Type B pancreatic cell (in vitro differentiated cells): Measurements from ENCODE around the gene ZNF593OS. TPM values are rescaled to one million over a fixed set of nuclear protein-coding genes. Genes with fewer than 3 reads are reported as not detected.

Experiments
- DNase-seq: peaks from one replicate; pipeline ENCODE4 v3.0.0; 2021; ENCODE audit warnings: mixed read lengths; ENCODE audit not compliant: unreplicated experiment; ENCODE audit errors: extremely low spot score
- H3K27ac Mint-ChIP-seq: 2 replicates; pipeline ENCODE4 v1.8.0; 2021; ENCODE audit warnings: mild to moderate bottlenecking, mixed read lengths
- H3K27me3 Mint-ChIP-seq: 2 replicates; pipeline ENCODE4 v1.8.0; 2021; ENCODE audit warnings: mixed read lengths
- H3K36me3 Mint-ChIP-seq: 2 replicates; pipeline ENCODE4 v1.8.0; 2021; ENCODE audit warnings: mixed read lengths
- H3K4me1 Mint-ChIP-seq: one replicate; pipeline ENCODE4 v1.8.0; 2021; ENCODE audit warnings: mixed read lengths; ENCODE audit not compliant: unreplicated experiment
- H3K4me3 Mint-ChIP-seq: 2 replicates; pipeline ENCODE4 v1.8.0; 2021; ENCODE audit warnings: mild to moderate bottlenecking, mixed read lengths
- H3K9me3 Mint-ChIP-seq: 2 replicates; pipeline ENCODE4 v1.8.0; 2021; ENCODE audit warnings: mixed read lengths
- total RNA-seq: library from RNA; stranded (reverse); gene quantifications from 2 replicates; pipeline ENCODE4 v1.2.1, GENCODE V29; 2021; ENCODE audit warnings: low replicate concordance
- TF ChIP-seq, protein P1 (sequence below): fragments of 200-600 bp; sonication (generic); conservative IDR thresholded peaks from 2 replicates; pipeline ENCODE4 v1.5.0; 2021; ENCODE audit warnings: antibody characterized with exemption, mild to moderate bottlenecking

Gene ZNF593OS
- total RNA-seq, 1 donor from 2014 or later, result not detected

DNA sequence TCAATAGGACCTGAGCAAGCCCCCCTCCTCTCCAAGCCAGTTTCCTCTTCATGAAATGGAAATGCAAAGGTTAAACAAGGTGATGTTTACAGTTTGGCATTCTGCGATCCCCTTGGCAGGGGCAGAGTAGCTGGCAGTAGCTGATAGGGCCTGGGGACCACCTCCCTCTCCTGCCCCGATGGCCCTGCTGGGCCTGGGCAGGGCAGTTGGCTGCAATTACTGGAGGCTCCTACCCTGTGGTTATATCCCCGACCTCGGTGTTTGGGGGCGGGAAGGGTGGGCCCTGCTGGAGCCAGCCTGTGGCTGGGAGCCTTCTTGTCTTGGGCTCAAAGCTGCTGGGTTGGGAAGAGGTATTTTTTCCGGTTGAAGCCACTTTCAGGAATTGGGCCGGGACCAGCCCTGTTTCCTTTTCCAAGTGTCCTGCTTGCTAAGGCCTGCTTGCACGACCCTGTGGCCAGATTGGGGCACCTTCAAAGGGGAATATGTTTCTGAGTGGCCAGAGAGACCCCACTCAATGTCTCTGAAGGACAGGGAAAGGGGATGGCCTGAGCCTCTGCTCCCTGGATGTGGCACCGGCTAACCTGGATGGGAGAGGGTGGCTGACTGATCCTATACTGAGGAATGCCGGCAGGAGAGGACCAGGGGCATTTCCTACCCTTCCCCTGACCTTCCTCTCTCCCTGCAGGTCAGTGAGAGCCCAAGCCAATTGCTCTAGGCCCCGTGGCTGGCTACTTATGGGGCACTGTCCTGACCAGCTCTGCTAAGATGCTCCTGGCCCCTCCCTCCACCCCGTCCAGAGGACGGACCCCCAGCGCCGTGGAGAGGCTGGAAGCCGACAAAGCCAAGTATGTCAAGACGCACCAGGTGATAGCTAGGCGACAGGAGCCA, 10.9 kb downstream of the ZNF593OS start:
- peaks cover 35% of the 10 kb centered on the region for H3K4me1 Mint-ChIP-seq

DNA sequence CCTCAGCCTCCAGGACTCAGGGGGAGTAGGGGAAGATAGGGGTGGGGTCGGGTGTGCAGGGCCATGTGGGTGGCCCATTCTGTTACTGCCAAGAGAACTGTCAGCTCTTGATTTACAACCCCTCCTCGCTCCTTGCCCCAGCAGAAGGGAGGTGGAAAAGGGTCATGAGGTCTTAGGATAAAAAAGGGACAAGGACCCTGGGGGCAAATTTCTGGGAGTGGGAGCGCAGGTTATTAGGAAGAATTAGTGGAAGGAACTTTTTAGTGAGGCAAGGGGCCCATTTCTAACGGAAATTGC, 11.9 kb downstream of the ZNF593OS start:
- Mint-ChIP-seq H3K36me3 (no peaks in the 10 kb centered on the region), H3K27me3 (peaks cover 10% of the 10 kb centered on the region), H3K4me3 (peak overlapping the region; percentile 80), H3K9me3 (no peaks in the 10 kb centered on the region), H3K4me1 (peaks cover 37% of the 10 kb centered on the region), H3K27ac (no peak overlapping the region)
- DNase-seq, result no peak
- TF ChIP-seq, protein P1, sequence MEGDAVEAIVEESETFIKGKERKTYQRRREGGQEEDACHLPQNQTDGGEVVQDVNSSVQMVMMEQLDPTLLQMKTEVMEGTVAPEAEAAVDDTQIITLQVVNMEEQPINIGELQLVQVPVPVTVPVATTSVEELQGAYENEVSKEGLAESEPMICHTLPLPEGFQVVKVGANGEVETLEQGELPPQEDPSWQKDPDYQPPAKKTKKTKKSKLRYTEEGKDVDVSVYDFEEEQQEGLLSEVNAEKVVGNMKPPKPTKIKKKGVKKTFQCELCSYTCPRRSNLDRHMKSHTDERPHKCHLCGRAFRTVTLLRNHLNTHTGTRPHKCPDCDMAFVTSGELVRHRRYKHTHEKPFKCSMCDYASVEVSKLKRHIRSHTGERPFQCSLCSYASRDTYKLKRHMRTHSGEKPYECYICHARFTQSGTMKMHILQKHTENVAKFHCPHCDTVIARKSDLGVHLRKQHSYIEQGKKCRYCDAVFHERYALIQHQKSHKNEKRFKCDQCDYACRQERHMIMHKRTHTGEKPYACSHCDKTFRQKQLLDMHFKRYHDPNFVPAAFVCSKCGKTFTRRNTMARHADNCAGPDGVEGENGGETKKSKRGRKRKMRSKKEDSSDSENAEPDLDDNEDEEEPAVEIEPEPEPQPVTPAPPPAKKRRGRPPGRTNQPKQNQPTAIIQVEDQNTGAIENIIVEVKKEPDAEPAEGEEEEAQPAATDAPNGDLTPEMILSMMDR, result no peak

More for the DNA sequence above, 10.9 kb downstream of the ZNF593OS start:
- peak overlapping the region; percentile 77 for H3K4me3 Mint-ChIP-seq
- H3K27me3 Mint-ChIP-seq, result peaks cover 10% of the 10 kb centered on the region
- TF ChIP-seq, protein P1, result no peak
- DNase-seq, result no peak
- no peaks in the 10 kb centered on the region for H3K36me3 Mint-ChIP-seq
- no peaks in the 10 kb centered on the region for H3K9me3 Mint-ChIP-seq
- no peak overlapping the region for H3K27ac Mint-ChIP-seq

DNA sequence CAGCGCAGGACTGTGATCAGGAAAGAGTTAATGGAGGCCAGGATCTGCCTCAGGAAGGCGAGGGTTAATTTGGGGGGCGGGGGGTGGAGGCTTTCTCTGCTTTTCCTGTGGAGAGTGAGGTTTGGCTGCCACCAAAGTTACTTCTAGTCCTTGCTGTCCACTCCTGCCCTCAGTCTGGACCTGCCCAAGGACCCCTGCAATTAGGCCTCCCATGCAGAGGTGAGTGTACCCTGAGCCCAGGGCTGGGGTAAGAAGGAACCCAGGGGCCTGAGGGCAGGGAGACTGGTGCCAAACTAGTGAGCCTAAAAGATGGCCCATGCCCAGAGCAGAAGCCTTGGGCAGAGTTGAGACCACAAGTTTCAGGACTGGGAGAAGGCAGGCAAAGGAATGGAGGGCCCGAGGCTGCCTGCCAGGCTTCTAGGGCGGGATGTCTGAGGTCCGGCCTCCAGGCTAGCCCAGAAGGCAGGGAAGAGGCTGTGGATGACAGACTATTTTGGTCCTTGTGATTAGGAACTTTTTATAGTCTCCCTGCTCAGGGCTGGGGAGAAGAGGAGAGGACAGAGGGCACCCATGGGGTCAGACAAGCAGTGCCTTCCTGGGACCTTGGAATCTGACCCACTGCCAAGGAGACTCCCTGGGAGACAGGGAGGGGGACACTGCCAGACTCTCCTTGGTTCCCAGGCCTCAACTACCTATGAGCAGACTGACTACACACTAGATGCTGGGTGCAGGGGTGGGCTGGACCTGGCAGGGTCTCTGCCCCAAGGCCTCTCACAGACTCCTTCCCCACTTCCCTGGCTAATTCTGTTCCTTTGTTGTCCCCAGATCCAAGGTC, 12.5 kb downstream of the ZNF593OS start, which contains the start of gene FAM110D:
FAM110D (plus strand) TSS at position 172 of the 835 bp plus-strand sequence. CDS start 2,213 bp downstream, outside the sequence.
- DNase-seq, result no peak
- H3K36me3 Mint-ChIP-seq, result no peaks in the 10 kb centered on the region
- H3K27me3 Mint-ChIP-seq, result peaks cover 10% of the 10 kb centered on the region
- TF ChIP-seq, protein P1, result no peak
- H3K27ac Mint-ChIP-seq, result no peak within 1 kb of the TSS
- no peaks in the 10 kb centered on the region for H3K9me3 Mint-ChIP-seq
- H3K4me3 Mint-ChIP-seq, result peak within 1 kb of the TSS; percentile 80
- H3K4me1 Mint-ChIP-seq, result peaks cover 34% of the 10 kb centered on the region

DNA sequence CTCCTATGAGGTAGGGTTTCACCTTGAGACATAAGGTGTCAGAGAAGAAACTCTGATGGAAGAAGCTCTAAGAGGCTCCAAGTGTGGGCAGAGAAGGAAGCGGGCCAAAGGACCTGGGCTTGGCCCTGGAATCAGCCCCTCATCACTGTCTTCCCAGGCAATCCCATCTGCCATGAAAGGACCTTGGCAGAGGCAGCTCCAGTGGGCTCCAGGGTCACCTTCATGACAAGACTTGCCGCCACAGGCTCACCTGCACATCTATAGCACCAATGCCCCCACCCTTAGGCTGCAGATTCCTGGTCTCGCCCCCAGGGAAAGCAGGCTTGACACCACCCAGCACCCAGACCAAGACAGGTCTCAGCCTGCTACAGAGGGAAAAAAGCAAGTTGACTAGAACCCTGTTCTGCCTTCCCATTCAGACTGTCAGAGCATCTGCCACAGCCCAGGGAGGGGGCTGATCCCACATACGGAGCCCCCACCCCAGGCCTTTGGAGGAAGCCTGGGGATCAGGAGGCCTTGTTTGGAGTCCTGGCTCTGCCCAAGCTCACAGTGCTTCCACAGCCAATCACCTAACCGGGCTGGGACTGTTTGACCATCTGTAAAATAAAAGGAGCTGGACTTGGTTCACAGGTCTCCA, 13.2 kb downstream of the ZNF593OS start:
- DNase-seq, result no peak
- H3K4me3 Mint-ChIP-seq, result peak overlapping the region; percentile 80
- no peaks in the 10 kb centered on the region for H3K9me3 Mint-ChIP-seq
- peaks cover 34% of the 10 kb centered on the region for H3K4me1 Mint-ChIP-seq
- H3K27ac Mint-ChIP-seq, result no peak overlapping the region
- H3K36me3 Mint-ChIP-seq, result no peaks in the 10 kb centered on the region
- TF ChIP-seq, protein P1, result no peak
- H3K27me3 Mint-ChIP-seq, result peaks cover 10% of the 10 kb centered on the region

DNA sequence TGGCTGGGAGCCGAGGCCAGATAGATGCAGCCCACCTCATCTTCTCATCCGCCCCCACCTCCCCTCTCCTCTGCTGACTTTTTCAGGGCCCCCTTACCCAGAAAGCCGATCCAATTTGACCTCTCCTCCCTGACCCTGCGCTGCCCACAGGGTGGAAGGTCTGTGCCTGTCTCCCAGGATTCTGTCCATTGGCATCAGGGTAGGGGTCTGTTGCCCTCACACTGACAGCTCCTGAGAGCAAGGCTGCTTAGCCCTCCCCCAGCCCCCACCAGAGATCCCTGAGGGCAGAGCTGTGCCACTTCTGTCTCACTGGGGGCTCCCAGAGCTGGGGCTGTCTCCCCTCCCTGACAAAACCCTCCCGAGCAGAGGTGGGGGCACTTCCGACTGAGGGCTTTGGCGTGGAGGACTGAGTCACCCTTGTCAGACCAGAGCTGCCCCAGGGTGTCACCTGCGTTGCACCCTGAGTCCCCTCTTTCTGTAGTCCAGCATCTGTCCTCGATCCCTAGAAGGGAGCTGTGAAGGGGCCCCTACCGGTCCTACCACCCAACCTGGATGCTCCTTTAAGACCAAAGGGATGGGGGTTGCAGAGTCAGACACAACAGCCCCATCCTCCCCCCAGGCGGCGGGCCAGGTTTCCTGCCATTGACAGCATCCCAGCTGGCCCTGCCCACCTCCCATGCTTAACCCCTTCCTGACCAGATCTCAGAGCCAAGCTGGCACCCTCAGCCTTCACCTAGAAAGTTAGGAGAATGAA, 15.2 kb downstream of the ZNF593OS start:
- Mint-ChIP-seq H3K27ac (no peak overlapping the region), H3K4me3 (peak overlapping the region; percentile 41), H3K36me3 (no peaks in the 10 kb centered on the region), H3K4me1 (peaks cover 30% of the 10 kb centered on the region), H3K9me3 (no peaks in the 10 kb centered on the region), H3K27me3 (peaks cover 6% of the 10 kb centered on the region)
- TF ChIP-seq, protein P1, result no peak
- DNase-seq, result no peak
